ENCODE results near the gene EOLA1. TPM values are rescaled to one million over a fixed set of nuclear protein-coding genes. Genes with fewer than 3 reads are reported as not detected.
"Not testable (repeated sequence)": the region's sequence is repeated elsewhere in the genome, so short reads cannot be mapped to it uniquely, and the experiment has no call there.

The EOLA1 gene
- polyA plus RNA-seq, 1 donor, result 21.4 TPM

- DNase-seq (ENCODE audit: low read depth), result not testable (repeated sequence)
Measured at GRCh38 chrX:149545545-149546543, 5.0 kb downstream of the EOLA1 start.

- not testable (repeated sequence) for DNase-seq (ENCODE audit: low read depth)
Measured at GRCh38 chrX:149546962-149547361, 6.2 kb downstream of the EOLA1 start.

GRCh38 chrX:149547782-149548181 lies 7.0 kb downstream of the EOLA1 start:
- not testable (repeated sequence) for DNase-seq (ENCODE audit: low read depth)

- DNase-seq (ENCODE audit: low read depth), result not testable (repeated sequence)
Measured at GRCh38 chrX:149549701-149550100, 8.9 kb downstream of the EOLA1 start, which contains the start of gene HSFX3. TSS of gene HSFX3 (minus strand) at chrX:149549924. CDS start at chrX:149549852, 72 bp downstream.

- DNase-seq (ENCODE audit: low read depth), result not testable (repeated sequence)
Measured at GRCh38 chrX:149550454-149550853, 9.6 kb downstream of the EOLA1 start.

- not testable (repeated sequence) for DNase-seq (ENCODE audit: low read depth)
Measured at GRCh38 chrX:149551245-149551938, 10.6 kb downstream of the EOLA1 start.

- DNase-seq (ENCODE audit: low read depth), result not testable (repeated sequence)
Measured at GRCh38 chrX:149551939-149552248, 11.1 kb downstream of the EOLA1 start.

GRCh38 chrX:149555251-149555650 lies 14.4 kb downstream of the EOLA1 start:
- DNase-seq (ENCODE audit: low read depth), result not testable (repeated sequence)

GRCh38 chrX:149563359-149563758 lies 22.5 kb downstream of the EOLA1 start:
- DNase-seq (ENCODE audit: low read depth), result no peak

GRCh38 chrX:149567621-149568417 lies 27.0 kb downstream of the EOLA1 start:
- DNase-seq (ENCODE audit: low read depth), result no peak

- DNase-seq (ENCODE audit: low read depth), result no peak
Measured at GRCh38 chrX:149568701-149569296, 28.0 kb downstream of the EOLA1 start.

- DNase-seq (ENCODE audit: low read depth), result no peak
Measured at GRCh38 chrX:149569770-149570169, 29.0 kb downstream of the EOLA1 start.

- DNase-seq (ENCODE audit: low read depth), result no peak
Measured at GRCh38 chrX:149570668-149571067, 29.9 kb downstream of the EOLA1 start.

GRCh38 chrX:149571770-149572169 lies 31.0 kb downstream of the EOLA1 start:
- no peak for DNase-seq (ENCODE audit: low read depth)

- no peak for DNase-seq (ENCODE audit: low read depth)
Measured at GRCh38 chrX:149572743-149573142, 31.9 kb downstream of the EOLA1 start.

GRCh38 chrX:149573456-149573855 lies 32.6 kb downstream of the EOLA1 start:
- not testable (repeated sequence) for DNase-seq (ENCODE audit: low read depth)

GRCh38 chrX:149585631-149586030 lies 44.8 kb downstream of the EOLA1 start:
- not testable (repeated sequence) for DNase-seq (ENCODE audit: low read depth)

GRCh38 chrX:149587359-149587758 lies 46.5 kb downstream of the EOLA1 start, which contains the start of gene MAGEA9B:
TSS of gene MAGEA9B (minus strand) at chrX:149587459. CDS start at chrX:149583179, 4,280 bp downstream.
- not testable (repeated sequence) for DNase-seq (ENCODE audit: low read depth)

GRCh38 chrX:149590993-149591392 lies 50.2 kb downstream of the EOLA1 start:
- DNase-seq (ENCODE audit: low read depth), result not testable (repeated sequence)

- DNase-seq (ENCODE audit: low read depth), result not testable (repeated sequence)
Measured at GRCh38 chrX:149595214-149595613, 54.4 kb downstream of the EOLA1 start, which contains the start of gene HSFX2. TSS of gene HSFX2 (minus strand) at chrX:149595314. CDS start at chrX:149594700, 614 bp downstream.

GRCh38 chrX:149595943-149596342 lies 55.1 kb downstream of the EOLA1 start:
- not testable (repeated sequence) for DNase-seq (ENCODE audit: low read depth)

All from forelimb muscle (tissue), 1 donor.